Measurements from ENCODE around the gene RGS6. TPM values are rescaled to one million over a fixed set of nuclear protein-coding genes. Genes with fewer than 3 reads are reported as not detected.

Gene RGS6
- not detected in 5 replicates for total RNA-seq (2022; extraction: Qiagen RNA extraction; ENCODE audit: low read depth)

GRCh38 chr14:71932229-71932981 is at the start of gene RGS6:
Gene RGS6, plus strand, starts transcription at chr14:71932429.

